Measurements from ENCODE around the gene TWIST1. TPM values are rescaled to one million over a fixed set of nuclear protein-coding genes. Genes with fewer than 3 reads are reported as not detected.

Gene TWIST1
- total and polyA plus RNA-seq, 2 experiments from 2014 or later = 0.24 TPM

DNA sequence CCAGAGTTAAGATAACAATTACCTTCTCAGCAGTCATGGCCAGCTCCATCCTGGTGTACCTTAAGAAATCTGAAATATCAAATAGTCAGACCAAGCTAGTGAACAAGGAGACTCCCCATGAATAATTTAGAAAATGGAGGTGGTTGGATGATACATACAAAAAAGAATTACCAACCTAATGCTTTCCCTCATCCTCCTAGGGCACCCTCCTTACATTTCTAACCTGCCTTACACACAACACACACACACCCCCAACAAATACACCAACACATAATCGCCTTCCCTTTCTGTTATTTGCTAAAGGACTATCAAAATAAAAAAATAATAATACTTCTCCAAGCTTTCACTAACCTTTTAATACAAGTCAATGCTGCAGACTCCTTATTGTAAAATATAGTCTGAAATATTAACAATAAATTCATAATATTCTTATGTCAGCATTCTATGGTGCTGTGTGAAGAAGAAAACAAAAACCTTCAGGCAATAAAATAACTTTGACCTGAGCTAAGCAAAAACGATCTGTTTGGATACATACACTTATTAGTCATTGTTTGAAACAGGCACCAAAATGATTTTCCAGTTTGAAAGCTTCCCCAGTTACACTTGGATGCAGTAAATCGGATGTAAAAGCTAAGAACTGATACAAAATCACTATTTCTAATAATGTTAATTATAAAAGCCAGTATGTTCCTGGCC, 3.4 kb downstream of the TWIST1 start:
- H2AFZ ChIP-seq = no peak overlapping the region
- DNase-seq (ENCODE audit: low spot score) = no peak
- no peak overlapping the region for H3K27ac Mint-ChIP-seq
- H3K4me3 ChIP-seq = no peak overlapping the region
- ATAC-seq = no peak
- peaks cover 70% of the 10 kb centered on the region for H3K4me1 ChIP-seq (ENCODE audit: insufficient read depth)
- peaks cover 47% of the 10 kb centered on the region for H3K4me1 Mint-ChIP-seq
- no peak overlapping the region for H3K27ac ChIP-seq (ENCODE audit: low read depth)
- H3F3A ChIP-seq (replicated peaks; ENCODE audit: low read depth) = peaks cover 19% of the 10 kb centered on the region
- H3K36me3 Mint-ChIP-seq (ENCODE audit: low read depth) = no peaks in the 10 kb centered on the region
- no peak overlapping the region for H3K4me2 ChIP-seq
- TF ChIP-seq EZH2 (IDR thresholded peaks at IDR 0.05; ENCODE audit: low read depth, unreplicated experiment) = peak; percentile 41
- no peak for TF ChIP-seq ZNF331 (CRISPR knock-in tag; IDR thresholded peaks at IDR 0.05; ENCODE audit: low read depth)
- no peaks in the 10 kb centered on the region for H3K79me2 ChIP-seq (replicated peaks; ENCODE audit: insufficient read depth)
- no peaks in the 10 kb centered on the region for H3K36me3 ChIP-seq (ENCODE audit: insufficient read depth)
- H3K4me3 Mint-ChIP-seq = no peak overlapping the region
- H3K9me3 Mint-ChIP-seq = no peaks in the 10 kb centered on the region; the same call in 2 of the 3 replicates
- H3K27me3 ChIP-seq (ENCODE audit: insufficient read depth) = peaks cover 98% of the 10 kb centered on the region
- H3K27me3 Mint-ChIP-seq (ENCODE audit: insufficient read depth, low read depth, poor library complexity) = peaks cover 94% of the 10 kb centered on the region
- peaks cover 13% of the 10 kb centered on the region; the same call in 1 of the 2 replicates for H4K20me1 ChIP-seq (replicated peaks; ENCODE audit: insufficient read depth)
- no peaks in the 10 kb centered on the region for H3K9me2 ChIP-seq (ENCODE audit: insufficient read depth)

DNA sequence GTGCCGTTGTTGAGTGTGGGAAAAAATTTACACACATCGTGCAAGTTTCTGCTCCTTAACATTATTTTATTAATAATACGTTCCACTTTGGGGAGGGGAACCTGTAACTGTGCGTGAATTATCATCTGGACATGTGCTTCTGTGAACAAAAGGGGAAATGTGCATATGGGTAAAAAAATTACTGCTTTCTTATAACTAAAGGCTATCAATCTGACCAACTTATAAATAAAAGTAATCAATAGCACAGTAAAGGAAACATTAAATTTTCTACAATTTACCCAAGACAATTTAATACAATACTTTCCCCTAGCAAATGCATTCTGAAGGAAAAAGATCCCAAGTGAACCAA, 4.5 kb downstream of the TWIST1 start:
- H3K9me2 ChIP-seq (ENCODE audit: insufficient read depth) = no peaks in the 10 kb centered on the region
- Mint-ChIP-seq H3K9me3 (no peaks in the 10 kb centered on the region; the same call in 2 of the 3 replicates), H3K36me3 (ENCODE audit: low read depth) (no peaks in the 10 kb centered on the region), H3K27me3 (ENCODE audit: insufficient read depth, low read depth, poor library complexity) (peaks cover 94% of the 10 kb centered on the region), H3K4me3 (no peak overlapping the region), H3K4me1 (peaks cover 48% of the 10 kb centered on the region), H3K27ac (no peak overlapping the region)
- no peaks in the 10 kb centered on the region for H3K36me3 ChIP-seq (ENCODE audit: insufficient read depth)
- TF ChIP-seq NANOG (IDR thresholded peaks at IDR 0.05; ENCODE audit: borderline replicate concordance) (no peak), EZH2 (IDR thresholded peaks at IDR 0.05; ENCODE audit: low read depth, unreplicated experiment) (peak; percentile 1)
- no peak overlapping the region for H2AFZ ChIP-seq
- peak overlapping the region; percentile 78 for H3K4me2 ChIP-seq
- H3K27me3 ChIP-seq (ENCODE audit: insufficient read depth) = peaks cover 98% of the 10 kb centered on the region
- H3K79me2 ChIP-seq (replicated peaks; ENCODE audit: insufficient read depth) = no peaks in the 10 kb centered on the region
- peaks cover 71% of the 10 kb centered on the region for H3K4me1 ChIP-seq (ENCODE audit: insufficient read depth)
- H3K4me3 ChIP-seq = peak overlapping the region; percentile 50
- ATAC-seq (no peak), DNase-seq (ENCODE audit: low spot score) (no peak)
- peaks cover 25% of the 10 kb centered on the region for H3F3A ChIP-seq (replicated peaks; ENCODE audit: low read depth)
- no peak overlapping the region for H3K27ac ChIP-seq (ENCODE audit: low read depth)
- H4K20me1 ChIP-seq (replicated peaks; ENCODE audit: insufficient read depth) = peaks cover 13% of the 10 kb centered on the region; the same call in 1 of the 2 replicates

GRCh38 chr7:19112274-19113001, 5.0 kb downstream of the TWIST1 start:
- Histone ChIP-seq H3K9me2 (ENCODE audit: insufficient read depth) (no peaks in the 10 kb centered on the region), H2AFZ (no peak overlapping the region), H3K36me3 (ENCODE audit: insufficient read depth) (no peaks in the 10 kb centered on the region), H3F3A (replicated peaks; ENCODE audit: low read depth) (peaks cover 25% of the 10 kb centered on the region), H3K4me1 (ENCODE audit: insufficient read depth) (peaks cover 71% of the 10 kb centered on the region), H3K27ac (ENCODE audit: low read depth) (no peak overlapping the region), H3K79me2 (replicated peaks; ENCODE audit: insufficient read depth) (no peaks in the 10 kb centered on the region), H4K20me1 (replicated peaks; ENCODE audit: insufficient read depth) (peaks cover 13% of the 10 kb centered on the region; the same call in 1 of the 2 replicates), H3K4me2 (peak overlapping the region; percentile 78), H3K27me3 (ENCODE audit: insufficient read depth) (peaks cover 98% of the 10 kb centered on the region), H3K4me3 (peak overlapping the region; percentile 50)
- no peak overlapping the region for H3K27ac Mint-ChIP-seq
- no peaks in the 10 kb centered on the region; the same call in 2 of the 3 replicates for H3K9me3 Mint-ChIP-seq
- peak; percentile 73 for TF ChIP-seq EZH2phosphoT487 (IDR thresholded peaks at IDR 0.05; ENCODE audit: unreplicated experiment)
- no peak for TF ChIP-seq ETS1 (IDR thresholded peaks at IDR 0.05)
- peak; percentile 82 for TF ChIP-seq EZH2 (IDR thresholded peaks at IDR 0.05; ENCODE audit: low read depth, unreplicated experiment)
- ATAC-seq (no peak), DNase-seq (ENCODE audit: low spot score) (peak; percentile 51)
- H3K4me3 Mint-ChIP-seq = peak overlapping the region; percentile 32
- H3K4me1 Mint-ChIP-seq = peaks cover 53% of the 10 kb centered on the region
- no peaks in the 10 kb centered on the region for H3K36me3 Mint-ChIP-seq (ENCODE audit: low read depth)
- H3K27me3 Mint-ChIP-seq (ENCODE audit: insufficient read depth, low read depth, poor library complexity) = peaks cover 94% of the 10 kb centered on the region

All from GM23338 (cell line).